Small intestine (tissue), 7 donors: Measurements from ENCODE around the gene EIF3I. TPM values are rescaled to one million over a fixed set of nuclear protein-coding genes. Genes with fewer than 3 reads are reported as not detected.

ENCODE experiments used
- DNase-seq, 2 donors: peaks; one replicate each; pipeline versions ENCODE4 v3.0.0 to v3.0.0-alpha.2; 2013
- FAIRE-seq: peaks from 2 replicates; lab custom pipeline; 2012; peaks lifted over from hg19 to GRCh38; lab: Jason Lieb, UNC
- H3K27ac ChIP-seq, 3 donors: one replicate each; pipeline ENCODE4 v1.5.1; 2013; ENCODE audit warnings: low read length in 2 of 3, mild to moderate bottlenecking in 2 of 3, control low read depth in 1 of 3, inconsistent platforms in 1 of 3, low read depth in 1 of 3, moderate library complexity in 1 of 3
- H3K27me3 ChIP-seq, 3 donors: one replicate each; pipeline ENCODE4 v1.6.1; 2013; ENCODE audit warnings: low read length in 3 of 3, inconsistent platforms in 1 of 3; ENCODE audit not compliant: control insufficient read depth in 3 of 3, insufficient read depth in 3 of 3
- H3K36me3 ChIP-seq, 3 donors: one replicate each; pipeline ENCODE4 v1.6.1; 2013; ENCODE audit warnings: low read length in 3 of 3, inconsistent platforms in 1 of 3, low read depth in 1 of 3, mild to moderate bottlenecking in 1 of 3, moderate library complexity in 1 of 3; ENCODE audit not compliant: control insufficient read depth in 3 of 3, insufficient read depth in 2 of 3
- H3K4me1 ChIP-seq, 3 donors: one replicate each; pipeline ENCODE4 v1.6.1; 2013; ENCODE audit warnings: low read length in 2 of 3, inconsistent platforms in 1 of 3, low read depth in 1 of 3, mild to moderate bottlenecking in 1 of 3, moderate library complexity in 1 of 3; ENCODE audit not compliant: control insufficient read depth in 3 of 3, insufficient read depth in 2 of 3
- H3K4me3 ChIP-seq, 3 donors: one replicate each; pipeline ENCODE4 v1.5.1; 2013; ENCODE audit warnings: low read length in 3 of 3, control low read depth in 1 of 3, inconsistent platforms in 1 of 3, low read depth in 1 of 3, mild to moderate bottlenecking in 1 of 3, moderate library complexity in 1 of 3
- H3K9me3 ChIP-seq, 2 donors: one replicate each; pipeline ENCODE4 v1.6.1; 2013; ENCODE audit warnings: low read depth in 1 of 2, low read length in 1 of 2; ENCODE audit not compliant: control insufficient read depth in 2 of 2, insufficient read depth in 1 of 2
- WGBS, 3 donors: extraction: QIAGEN DNeasy Blood & Tissue Kit; methylation state at CpG; one replicate each; pipeline ENCODE4 v1.1.7; 2013; 5-methylcytosine and 5-hydroxymethylcytosine counted together
- polyA plus RNA-seq, 4 donors: library from polyadenylated mRNA; stranded (reverse) in 3 of 4; unstranded in 1 of 4; fragments of 200-250 nt in 3 of 4; fragments of 120-200 nt in 1 of 4; gene quantifications; one replicate each; pipeline versions ENCODE4 v1.2.1 to v1.2.3, GENCODE V29; 2013
- donor health status: healthy with polysubstance abuse.
- donor health status: control.
- donor health status: control.
- donor health status: Bipolar disorder and iron deficiency.
- donor health status: healthy.

Gene EIF3I
- polyA plus RNA-seq, 4 donors: 158 to 234 (median 169) TPM

DNA sequence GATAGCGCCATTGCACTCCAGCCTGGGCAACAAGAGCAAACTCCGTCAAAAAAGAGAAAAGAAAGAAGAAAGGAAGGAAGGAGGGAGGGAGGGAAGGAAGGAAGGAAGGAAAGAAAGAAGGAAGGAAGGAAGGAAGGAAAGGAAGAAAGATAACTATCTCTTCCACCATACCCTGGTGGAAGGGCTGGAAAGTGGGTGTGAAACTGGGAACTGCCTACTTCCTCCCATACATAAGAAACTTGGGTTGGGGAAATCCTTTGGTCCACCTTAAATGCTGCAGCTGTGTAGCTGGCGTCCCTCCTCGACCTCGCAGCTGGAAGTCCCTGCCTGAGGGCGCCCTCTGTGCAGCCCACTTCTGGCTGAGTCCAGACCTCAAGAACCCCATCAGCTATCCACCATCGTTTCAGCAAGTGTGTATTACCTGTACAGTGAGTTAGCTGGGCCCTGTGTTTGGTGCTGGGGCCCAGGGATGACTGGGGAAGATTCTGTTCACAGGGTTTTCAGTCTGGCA lies 20.2 kb downstream of the EIF3I start:
- DNase-seq: no peak
- H3K9me3 ChIP-seq: no peaks in the 10 kb centered on the region

DNA sequence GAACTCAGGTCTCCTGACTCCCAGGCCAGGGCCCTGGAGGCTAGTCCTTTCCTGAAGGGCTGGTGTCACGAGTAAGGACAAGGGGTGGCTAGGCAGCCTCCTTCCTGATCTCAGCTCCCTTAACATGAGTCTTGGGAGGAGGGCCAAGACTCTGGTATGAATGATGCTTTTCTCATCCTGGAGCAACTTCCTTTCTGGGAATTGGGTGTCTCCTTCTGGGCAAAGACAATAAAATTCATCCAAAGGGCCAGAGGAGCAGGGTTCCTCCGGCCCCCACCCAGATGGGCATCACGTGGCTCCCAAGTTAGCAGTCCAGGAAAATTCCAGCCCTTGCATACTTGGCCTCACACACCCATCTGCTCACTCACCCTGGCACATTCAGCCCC lies 24.7 kb downstream of the EIF3I start, which contains the start of gene FAM167B:
Gene FAM167B, plus strand, starts transcription at position 335 of the 386 bp plus-strand sequence. CDS start 200 bp downstream, outside the sequence.
- Histone ChIP-seq H3K4me1 (peaks cover 0 to 21% (median 8%) of the 10 kb centered on the region in 3 donors), H3K36me3 (no peaks in the 10 kb centered on the region), H3K27me3 (no peaks in the 10 kb centered on the region), H3K9me3 (no peaks in the 10 kb centered on the region), H3K4me3 (no peak within 1 kb of the TSS), H3K27ac (peak within 1 kb of the TSS in 1 of 3 donors; percentile 79)
- no peak for FAIRE-seq
- DNase-seq: no peak
- 56 to 78% (median 69%) methylated on average over 3 of the region's 3 CpGs for WGBS, 3 donors

More for the DNA sequence above, 20.2 kb downstream of the EIF3I start:
- Histone ChIP-seq H3K27me3 (no peaks in the 10 kb centered on the region), H3K36me3 (no peaks in the 10 kb centered on the region), H3K4me3 (no peak overlapping the region), H3K4me1 (peaks cover 0 to 21% (median 5%) of the 10 kb centered on the region in 3 donors), H3K27ac (peak overlapping the region in 1 of 3 donors; percentile 48)
- 34 to 51% (median 45%) methylated on average over 7 of the region's 7 CpGs for WGBS, 3 donors
- no peak for FAIRE-seq

DNA sequence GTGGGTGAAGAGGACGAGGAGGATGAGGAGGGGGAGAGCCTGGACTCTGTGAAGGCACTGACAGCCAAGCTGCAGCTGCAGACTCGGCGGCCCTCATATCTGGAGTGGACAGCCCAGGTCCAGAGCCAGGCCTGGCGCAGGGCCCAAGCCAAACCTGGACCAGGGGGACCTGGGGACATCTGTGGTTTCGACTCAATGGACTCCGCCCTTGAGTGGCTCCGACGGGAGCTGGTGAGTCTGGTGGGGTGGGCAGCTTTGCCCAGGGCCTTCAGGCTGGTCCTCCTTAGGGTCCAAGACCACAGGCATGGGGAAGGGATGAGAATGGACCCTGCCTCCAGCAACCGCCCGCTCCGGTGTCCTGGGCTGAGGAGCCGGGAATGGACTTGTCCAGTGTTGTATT lies 25.2 kb downstream of the EIF3I start:
- Histone ChIP-seq H3K4me3 (no peak overlapping the region), H3K4me1 (peaks cover 0 to 21% (median 8%) of the 10 kb centered on the region in 3 donors), H3K27ac (peak overlapping the region in 1 of 3 donors; percentile 79), H3K27me3 (no peaks in the 10 kb centered on the region), H3K36me3 (no peaks in the 10 kb centered on the region), H3K9me3 (no peaks in the 10 kb centered on the region)
- no peak for FAIRE-seq
- WGBS, 3 donors: 76 to 84% (median 77%) methylated on average over 12 of the region's 12 CpGs
- DNase-seq: no peak

DNA sequence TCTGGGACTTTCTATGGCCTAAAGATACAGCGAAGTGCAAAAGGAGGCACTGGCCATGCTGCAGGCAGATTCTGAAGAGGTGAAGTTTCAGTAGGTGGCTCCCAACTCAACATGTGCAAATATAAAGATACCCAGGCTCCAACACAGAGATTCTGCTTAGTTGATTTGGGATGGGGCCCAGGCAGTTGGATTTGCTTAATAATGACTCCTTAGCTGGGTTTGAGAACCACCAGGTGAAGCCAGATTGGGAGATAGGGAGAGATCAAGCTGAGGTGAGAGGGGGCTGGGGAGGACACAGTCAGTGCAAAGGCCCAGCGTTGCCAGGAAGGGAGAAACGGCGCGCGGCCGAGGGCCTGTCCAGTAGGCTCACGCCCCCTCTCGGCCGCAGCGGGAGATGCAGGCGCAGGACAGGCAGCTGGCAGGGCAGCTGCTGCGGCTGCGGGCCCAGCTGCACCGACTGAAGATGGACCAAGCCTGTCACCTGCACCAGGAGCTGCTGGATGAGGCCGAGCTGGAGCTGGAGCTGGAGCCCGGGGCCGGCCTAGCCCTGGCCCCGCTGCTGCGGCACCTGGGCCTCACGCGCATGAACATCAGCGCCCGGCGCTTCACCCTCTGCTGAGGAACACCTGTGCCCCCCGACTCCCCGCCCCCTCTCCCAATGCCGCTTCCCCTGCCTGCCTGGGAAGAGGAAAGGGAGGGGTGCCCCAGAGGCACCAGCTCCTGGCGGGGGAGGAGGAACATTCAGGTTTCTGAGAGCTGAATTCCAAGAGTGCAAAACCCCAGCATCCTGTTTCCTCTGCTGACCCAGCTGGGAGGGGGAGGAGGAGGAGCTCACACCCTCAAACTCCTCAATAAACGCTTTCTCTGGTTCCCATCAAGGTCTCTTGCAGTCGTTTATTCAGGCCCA lies 26.0 kb downstream of the EIF3I start:
- H3K4me3 ChIP-seq: no peak overlapping the region
- peaks cover 0 to 21% (median 8%) of the 10 kb centered on the region in 3 donors for H3K4me1 ChIP-seq
- no peaks in the 10 kb centered on the region for H3K9me3 ChIP-seq
- WGBS, 3 donors: 5 to 9% (median 5%) methylated on average over 20 to 31 of the region's 31 CpGs
- no peaks in the 10 kb centered on the region for H3K36me3 ChIP-seq
- H3K27ac ChIP-seq: peak overlapping the region in 2 of 3 donors; percentile 52 to 79
- H3K27me3 ChIP-seq: no peaks in the 10 kb centered on the region
- FAIRE-seq (no peak), DNase-seq (peak; percentile 74 to 85)

DNA sequence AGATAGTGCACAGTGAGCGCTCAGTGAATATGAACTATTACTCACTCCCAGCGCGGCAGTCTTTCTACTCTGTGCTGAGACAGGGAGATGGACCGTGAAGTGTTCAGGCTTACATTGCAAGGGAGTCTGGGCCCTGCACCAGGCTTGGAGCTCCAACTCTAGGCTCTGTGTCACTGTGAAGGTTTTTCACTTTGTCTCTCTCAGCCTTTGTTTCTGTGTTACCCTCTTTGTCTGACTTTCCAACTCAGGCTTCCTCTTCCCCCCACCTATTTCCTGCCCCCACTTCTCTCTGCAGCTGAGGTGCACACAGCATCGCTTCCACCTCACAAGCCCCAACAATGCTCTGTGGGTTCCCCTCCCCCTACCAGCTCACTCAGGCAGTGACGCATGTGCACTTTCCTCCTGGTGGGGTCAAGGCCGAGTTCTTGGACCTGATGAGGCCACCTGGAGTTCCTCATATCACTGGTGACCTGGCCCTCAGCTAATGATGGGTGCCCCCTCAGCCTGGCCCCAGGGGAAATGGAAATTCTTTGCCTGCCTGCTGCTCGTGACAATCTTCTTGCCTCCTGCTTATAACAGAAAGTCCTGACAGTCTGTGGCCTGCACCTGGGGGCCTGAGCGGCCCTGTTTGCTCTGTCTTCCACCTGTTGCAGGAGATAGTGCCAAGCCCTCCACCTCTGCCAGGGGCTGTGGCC lies 27.8 kb downstream of the EIF3I start:
- no peaks in the 10 kb centered on the region for H3K36me3 ChIP-seq
- peak overlapping the region; percentile 51 to 86 (median 56) for H3K27ac ChIP-seq
- H3K4me3 ChIP-seq: no peak overlapping the region
- no peaks in the 10 kb centered on the region for H3K9me3 ChIP-seq
- WGBS, 3 donors: 50 to 74% (median 53%) methylated on average over 9 of the region's 9 CpGs
- peaks cover 0 to 21% (median 8%) of the 10 kb centered on the region in 3 donors for H3K4me1 ChIP-seq
- FAIRE-seq (no peak), DNase-seq (peak; percentile 71 to 77)
- H3K27me3 ChIP-seq: no peaks in the 10 kb centered on the region

DNA sequence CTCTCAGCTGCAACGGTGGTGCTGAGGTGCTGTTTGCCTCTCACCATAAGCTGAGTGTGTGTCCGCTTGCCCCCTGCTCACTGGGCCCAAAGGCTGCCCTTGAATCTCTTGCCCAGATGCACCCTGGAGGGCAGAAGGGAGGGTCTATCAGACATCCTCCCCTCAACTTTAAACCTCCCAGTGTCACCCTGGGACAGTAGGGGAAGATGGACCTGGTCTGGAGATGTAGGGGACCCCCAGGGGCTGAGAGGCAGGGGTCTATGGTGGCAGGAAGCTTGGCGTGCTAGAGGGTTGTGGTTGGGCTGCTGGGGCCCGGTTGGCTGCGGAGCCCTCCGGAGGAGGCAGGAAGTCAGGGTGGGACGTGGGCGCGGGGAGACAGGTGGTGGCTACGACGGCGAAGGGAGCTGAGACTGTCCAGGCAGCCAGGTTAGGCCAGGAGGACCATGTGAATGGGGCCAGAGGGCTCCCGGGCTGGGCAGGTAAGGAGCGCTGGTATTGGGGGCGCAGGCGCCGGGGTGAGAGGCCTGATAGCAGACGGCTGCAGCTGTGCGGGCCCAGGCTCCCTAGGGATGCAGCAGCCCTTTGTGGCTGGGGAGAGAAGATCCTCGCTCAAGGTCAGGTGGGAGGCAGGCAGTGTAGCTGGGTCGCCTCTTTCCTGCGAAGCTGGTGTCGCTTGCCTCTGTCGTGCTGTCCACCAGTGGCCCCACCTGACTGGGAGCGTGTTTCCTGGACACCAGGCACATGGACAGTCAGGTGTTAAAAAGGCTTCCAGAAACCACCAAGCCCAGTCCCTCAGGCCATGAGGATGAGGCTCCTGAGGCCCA lies 28.9 kb downstream of the EIF3I start, which contains the start of gene LCK:
Gene LCK, plus strand, starts transcription at position 373 of the 824 bp plus-strand sequence. CDS start 23,065 bp downstream, outside the sequence.
- peak within 1 kb of the TSS; percentile 51 to 86 (median 56) for H3K27ac ChIP-seq
- FAIRE-seq: no peak

DNA sequence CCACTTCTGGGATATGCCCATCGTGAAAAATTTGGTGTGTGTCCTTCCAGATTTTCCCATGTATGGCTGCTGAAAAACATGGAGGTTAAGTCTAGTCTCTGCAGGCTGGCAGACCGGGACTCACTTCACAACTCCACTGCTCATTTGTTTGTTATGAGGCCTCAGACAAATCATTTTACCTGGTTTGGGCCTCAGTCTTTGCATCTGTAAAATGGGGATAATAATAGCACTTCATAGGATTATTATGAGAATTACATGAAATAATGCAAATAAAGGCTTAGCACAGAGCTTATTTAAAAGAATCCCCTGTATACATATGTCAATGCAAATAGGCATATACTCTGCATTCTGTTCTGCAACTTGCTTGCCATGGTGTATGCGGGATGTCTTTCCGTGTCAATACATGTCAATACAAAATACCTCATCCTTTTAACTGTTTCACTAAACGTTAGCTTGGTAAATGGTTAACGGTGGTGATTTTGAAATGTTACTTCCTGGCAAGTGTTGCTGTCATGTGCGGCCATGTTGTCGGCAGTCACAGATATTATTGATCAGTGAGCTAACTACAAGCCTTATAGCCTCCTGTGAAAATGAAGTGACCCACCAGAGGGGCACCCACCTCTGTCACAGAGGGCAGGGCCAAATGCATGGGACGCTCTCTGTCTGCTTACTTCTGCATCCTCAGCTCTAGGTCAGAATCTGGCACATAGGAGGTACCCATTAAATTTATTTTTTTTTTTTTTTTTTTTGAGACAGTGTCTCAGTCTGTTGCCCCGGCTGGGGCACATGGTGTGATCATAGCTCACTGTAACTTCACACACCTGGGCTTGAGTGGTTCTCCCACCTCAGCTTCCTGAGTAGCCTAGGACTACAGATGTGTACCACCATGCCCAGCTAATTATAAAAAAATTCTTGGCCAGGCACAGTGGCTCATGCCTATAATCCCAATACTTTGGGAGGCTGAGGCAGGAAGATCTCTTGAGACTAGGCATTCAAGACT lies 33.2 kb downstream of the EIF3I start:
- H3K9me3 ChIP-seq: no peaks in the 10 kb centered on the region
- no peak for DNase-seq
- no peak for FAIRE-seq
- peak overlapping the region in 1 of 3 donors; percentile 49 for H3K27ac ChIP-seq
- no peaks in the 10 kb centered on the region for H3K27me3 ChIP-seq
- H3K4me1 ChIP-seq: peaks cover 0 to 8% (median 0%) of the 10 kb centered on the region in 3 donors
- H3K4me3 ChIP-seq: peak overlapping the region in 1 of 3 donors; percentile 28
- H3K36me3 ChIP-seq: no peaks in the 10 kb centered on the region
- 61 to 75% (median 73%) methylated on average over 10 of the region's 10 CpGs for WGBS, 3 donors

More for the DNA sequence above, 28.9 kb downstream of the EIF3I start, which contains the start of gene LCK:
- no peaks in the 10 kb centered on the region for H3K9me3 ChIP-seq
- H3K27me3 ChIP-seq: no peaks in the 10 kb centered on the region
- peaks cover 0 to 21% (median 8%) of the 10 kb centered on the region in 3 donors for H3K4me1 ChIP-seq
- no peak for DNase-seq
- 68 to 75% (median 75%) methylated on average over 21 to 25 of the region's 25 CpGs for WGBS, 3 donors
- H3K36me3 ChIP-seq: no peaks in the 10 kb centered on the region
- peak within 1 kb of the TSS in 2 of 3 donors; percentile 26 to 54 for H3K4me3 ChIP-seq
